K562 (cell line): ENCODE measurements around the gene IGFALS. TPM values are rescaled to one million over a fixed set of nuclear protein-coding genes. Genes with fewer than 3 reads are reported as not detected.

Experiments used
- polyA plus RNA-seq, 8 experiments: library from polyadenylated mRNA; depleted of rRNA in 4 of 8; stranded (reverse) in 5 of 8; unstranded in 3 of 8; fragments of >200 nt; fragmentation: Nextera tagmentation in 2 of 8; fragmentation: Illumina TruSeq in 1 of 8; extraction: Ambion mirVana in 2 of 8; extraction: Trizol in 1 of 8; gene quantifications; 2 replicates each; pipeline versions ENCODE4 v1.2.1 to v1.2.3, GENCODE V29; 2011 to 2014; ENCODE audit warnings: inconsistent platforms in 1 of 8, missing spikeins in 1 of 8
- total RNA-seq, 7 experiments: library from RNA; depleted of rRNA in 6 of 7; stranded (reverse); fragments of >200 nt in 6 of 7; fragmentation: Illumina TruSeq in 2 of 7; extraction: Trizol in 2 of 7; gene quantifications; 2 replicates each; pipeline versions ENCODE4 v1.2.1 to v1.2.3, GENCODE V29; 2011 to 2021; ENCODE audit warnings: low replicate concordance in 1 of 7
- TF ChIP-seq, protein P1 (sequence below), 2 experiments: fragments of 450-650 bp; formaldehyde crosslinking in 1 of 2; IDR thresholded peaks; 2 replicates each; pipeline versions ENCODE4 v1.4.0 to v1.6.1; 2014 to 2020; ENCODE audit warnings: mild to moderate bottlenecking in 2 of 2, borderline replicate concordance in 1 of 2, low read depth in 1 of 2
- TF ChIP-seq, protein P2 (sequence below): fragments of 450-650 bp; conservative IDR thresholded peaks from 2 replicates; pipeline ENCODE4 v1.6.1; 2016; ENCODE audit warnings: missing genetic modification characterization, low read depth, mild to moderate bottlenecking, control low read depth, missing compliant biosample characterization
- TF ChIP-seq, protein P3 (sequence below): fragments of 250-450 bp; sonication (Bioruptor Pico); IDR thresholded peaks from 2 replicates; pipeline ENCODE4 v1.9.0; 2021; ENCODE audit warnings: mild to moderate bottlenecking
- TF ChIP-seq, protein P4 (sequence below): fragments of 450-650 bp; IDR thresholded peaks from 2 replicates; pipeline ENCODE4 v1.6.1; 2016; ENCODE audit warnings: low read depth
- TF ChIP-seq, protein P5 (sequence below): fragments of 450-650 bp; IDR thresholded peaks from 2 replicates; pipeline ENCODE4 v1.6.1; 2016; ENCODE audit warnings: antibody characterized with exemption

Gene IGFALS
- total and polyA plus RNA-seq, 9 of the 15 experiments (the other 6 are each of a cell fraction or from before 2014, with no cell fraction given), result not detected

DNA sequence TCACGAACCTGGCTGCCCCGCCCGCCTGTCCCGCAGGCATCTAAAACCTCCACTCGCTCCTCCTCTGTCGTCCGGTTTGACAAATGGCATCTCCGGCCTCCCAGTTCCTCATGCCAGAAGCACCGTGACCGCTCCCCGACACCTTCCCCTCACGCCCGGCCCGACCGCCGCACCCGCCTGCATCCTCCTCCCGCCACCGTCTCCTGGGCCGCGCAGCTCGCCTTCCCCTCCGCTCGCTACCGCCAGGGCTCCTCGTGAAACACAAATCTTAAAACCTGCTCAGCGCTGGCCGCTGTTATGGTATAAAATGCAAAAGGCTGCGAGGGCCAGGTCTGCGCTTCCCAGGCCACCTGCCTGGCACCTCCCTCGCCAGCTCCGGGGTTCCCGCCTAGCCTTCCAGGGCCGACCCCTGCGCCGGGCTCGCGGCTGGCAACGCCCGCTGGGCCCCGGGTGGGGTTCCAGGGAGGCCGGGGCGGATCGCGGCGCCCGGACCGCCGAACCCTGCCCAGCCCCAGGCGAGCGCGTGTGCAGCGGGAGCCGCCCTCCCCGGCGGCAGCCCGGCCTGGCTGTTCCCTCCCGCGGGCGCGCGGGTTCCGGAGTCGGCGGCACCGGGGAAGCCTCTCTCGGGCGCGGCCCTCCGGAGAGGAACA, 11.6 kb downstream of the IGFALS start (continued):
- TF ChIP-seq, protein P1, sequence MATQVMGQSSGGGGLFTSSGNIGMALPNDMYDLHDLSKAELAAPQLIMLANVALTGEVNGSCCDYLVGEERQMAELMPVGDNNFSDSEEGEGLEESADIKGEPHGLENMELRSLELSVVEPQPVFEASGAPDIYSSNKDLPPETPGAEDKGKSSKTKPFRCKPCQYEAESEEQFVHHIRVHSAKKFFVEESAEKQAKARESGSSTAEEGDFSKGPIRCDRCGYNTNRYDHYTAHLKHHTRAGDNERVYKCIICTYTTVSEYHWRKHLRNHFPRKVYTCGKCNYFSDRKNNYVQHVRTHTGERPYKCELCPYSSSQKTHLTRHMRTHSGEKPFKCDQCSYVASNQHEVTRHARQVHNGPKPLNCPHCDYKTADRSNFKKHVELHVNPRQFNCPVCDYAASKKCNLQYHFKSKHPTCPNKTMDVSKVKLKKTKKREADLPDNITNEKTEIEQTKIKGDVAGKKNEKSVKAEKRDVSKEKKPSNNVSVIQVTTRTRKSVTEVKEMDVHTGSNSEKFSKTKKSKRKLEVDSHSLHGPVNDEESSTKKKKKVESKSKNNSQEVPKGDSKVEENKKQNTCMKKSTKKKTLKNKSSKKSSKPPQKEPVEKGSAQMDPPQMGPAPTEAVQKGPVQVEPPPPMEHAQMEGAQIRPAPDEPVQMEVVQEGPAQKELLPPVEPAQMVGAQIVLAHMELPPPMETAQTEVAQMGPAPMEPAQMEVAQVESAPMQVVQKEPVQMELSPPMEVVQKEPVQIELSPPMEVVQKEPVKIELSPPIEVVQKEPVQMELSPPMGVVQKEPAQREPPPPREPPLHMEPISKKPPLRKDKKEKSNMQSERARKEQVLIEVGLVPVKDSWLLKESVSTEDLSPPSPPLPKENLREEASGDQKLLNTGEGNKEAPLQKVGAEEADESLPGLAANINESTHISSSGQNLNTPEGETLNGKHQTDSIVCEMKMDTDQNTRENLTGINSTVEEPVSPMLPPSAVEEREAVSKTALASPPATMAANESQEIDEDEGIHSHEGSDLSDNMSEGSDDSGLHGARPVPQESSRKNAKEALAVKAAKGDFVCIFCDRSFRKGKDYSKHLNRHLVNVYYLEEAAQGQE (IDR thresholded peaks at IDR 0.05; ENCODE audit: borderline replicate concordance), result no peak
- TF ChIP-seq, protein P1 (CRISPR knock-in tag; IDR thresholded peaks at IDR 0.05; ENCODE audit: low read depth), result 0 out of 2 replicates have a peak, but pooled peaks have one; percentile 13
- TF ChIP-seq, protein P2, sequence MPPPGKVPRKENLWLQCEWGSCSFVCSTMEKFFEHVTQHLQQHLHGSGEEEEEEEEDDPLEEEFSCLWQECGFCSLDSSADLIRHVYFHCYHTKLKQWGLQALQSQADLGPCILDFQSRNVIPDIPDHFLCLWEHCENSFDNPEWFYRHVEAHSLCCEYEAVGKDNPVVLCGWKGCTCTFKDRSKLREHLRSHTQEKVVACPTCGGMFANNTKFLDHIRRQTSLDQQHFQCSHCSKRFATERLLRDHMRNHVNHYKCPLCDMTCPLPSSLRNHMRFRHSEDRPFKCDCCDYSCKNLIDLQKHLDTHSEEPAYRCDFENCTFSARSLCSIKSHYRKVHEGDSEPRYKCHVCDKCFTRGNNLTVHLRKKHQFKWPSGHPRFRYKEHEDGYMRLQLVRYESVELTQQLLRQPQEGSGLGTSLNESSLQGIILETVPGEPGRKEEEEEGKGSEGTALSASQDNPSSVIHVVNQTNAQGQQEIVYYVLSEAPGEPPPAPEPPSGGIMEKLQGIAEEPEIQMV (tag), result no peak
- TF ChIP-seq, protein P3, sequence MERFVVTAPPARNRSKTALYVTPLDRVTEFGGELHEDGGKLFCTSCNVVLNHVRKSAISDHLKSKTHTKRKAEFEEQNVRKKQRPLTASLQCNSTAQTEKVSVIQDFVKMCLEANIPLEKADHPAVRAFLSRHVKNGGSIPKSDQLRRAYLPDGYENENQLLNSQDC (CRISPR knock-in tag), result no peak
- TF ChIP-seq, protein P4, sequence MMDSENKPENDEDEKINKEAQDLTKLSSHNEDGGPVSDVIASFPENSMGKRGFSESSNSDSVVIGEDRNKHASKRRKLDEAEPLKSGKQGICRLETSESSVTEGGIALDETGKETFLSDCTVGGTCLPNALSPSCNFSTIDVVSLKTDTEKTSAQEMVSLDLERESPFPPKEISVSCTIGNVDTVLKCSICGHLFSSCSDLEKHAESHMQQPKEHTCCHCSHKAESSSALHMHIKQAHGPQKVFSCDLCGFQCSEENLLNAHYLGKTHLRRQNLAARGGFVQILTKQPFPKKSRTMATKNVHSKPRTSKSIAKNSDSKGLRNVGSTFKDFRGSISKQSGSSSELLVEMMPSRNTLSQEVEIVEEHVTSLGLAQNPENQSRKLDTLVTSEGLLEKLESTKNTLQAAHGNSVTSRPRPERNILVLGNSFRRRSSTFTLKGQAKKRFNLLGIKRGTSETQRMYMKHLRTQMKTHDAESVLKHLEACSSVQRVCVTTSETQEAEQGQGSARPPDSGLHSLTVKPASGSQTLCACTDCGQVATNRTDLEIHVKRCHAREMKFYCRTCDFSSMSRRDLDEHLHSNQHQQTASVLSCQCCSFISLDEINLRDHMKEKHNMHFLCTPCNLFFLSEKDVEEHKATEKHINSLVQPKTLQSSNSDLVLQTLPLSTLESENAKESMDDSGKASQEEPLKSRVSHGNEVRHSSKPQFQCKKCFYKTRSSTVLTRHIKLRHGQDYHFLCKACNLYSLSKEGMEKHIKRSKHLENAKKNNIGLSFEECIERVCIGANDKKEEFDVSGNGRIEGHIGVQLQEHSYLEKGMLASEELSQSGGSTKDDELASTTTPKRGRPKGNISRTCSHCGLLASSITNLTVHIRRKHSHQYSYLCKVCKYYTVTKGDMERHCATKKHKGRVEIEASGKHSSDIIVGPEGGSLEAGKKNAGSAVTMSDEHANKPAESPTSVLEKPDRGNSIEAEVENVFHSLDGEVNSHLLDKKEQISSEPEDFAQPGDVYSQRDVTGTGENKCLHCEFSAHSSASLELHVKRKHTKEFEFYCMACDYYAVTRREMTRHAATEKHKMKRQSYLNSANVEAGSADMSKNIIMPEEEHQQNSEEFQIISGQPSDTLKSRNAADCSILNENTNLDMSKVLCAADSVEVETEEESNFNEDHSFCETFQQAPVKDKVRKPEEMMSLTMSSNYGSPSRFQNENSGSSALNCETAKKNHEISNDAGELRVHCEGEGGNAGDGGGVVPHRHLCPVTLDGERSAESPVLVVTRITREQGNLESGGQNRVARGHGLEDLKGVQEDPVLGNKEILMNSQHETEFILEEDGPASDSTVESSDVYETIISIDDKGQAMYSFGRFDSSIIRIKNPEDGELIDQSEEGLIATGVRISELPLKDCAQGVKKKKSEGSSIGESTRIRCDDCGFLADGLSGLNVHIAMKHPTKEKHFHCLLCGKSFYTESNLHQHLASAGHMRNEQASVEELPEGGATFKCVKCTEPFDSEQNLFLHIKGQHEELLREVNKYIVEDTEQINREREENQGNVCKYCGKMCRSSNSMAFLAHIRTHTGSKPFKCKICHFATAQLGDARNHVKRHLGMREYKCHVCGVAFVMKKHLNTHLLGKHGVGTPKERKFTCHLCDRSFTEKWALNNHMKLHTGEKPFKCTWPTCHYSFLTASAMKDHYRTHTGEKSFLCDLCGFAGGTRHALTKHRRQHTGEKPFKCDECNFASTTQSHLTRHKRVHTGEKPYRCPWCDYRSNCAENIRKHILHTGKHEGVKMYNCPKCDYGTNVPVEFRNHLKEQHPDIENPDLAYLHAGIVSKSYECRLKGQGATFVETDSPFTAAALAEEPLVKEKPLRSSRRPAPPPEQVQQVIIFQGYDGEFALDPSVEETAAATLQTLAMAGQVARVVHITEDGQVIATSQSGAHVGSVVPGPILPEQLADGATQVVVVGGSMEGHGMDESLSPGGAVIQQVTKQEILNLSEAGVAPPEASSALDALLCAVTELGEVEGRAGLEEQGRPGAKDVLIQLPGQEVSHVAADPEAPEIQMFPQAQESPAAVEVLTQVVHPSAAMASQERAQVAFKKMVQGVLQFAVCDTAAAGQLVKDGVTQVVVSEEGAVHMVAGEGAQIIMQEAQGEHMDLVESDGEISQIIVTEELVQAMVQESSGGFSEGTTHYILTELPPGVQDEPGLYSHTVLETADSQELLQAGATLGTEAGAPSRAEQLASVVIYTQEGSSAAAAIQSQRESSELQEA, result no peak
- TF ChIP-seq, protein P5, sequence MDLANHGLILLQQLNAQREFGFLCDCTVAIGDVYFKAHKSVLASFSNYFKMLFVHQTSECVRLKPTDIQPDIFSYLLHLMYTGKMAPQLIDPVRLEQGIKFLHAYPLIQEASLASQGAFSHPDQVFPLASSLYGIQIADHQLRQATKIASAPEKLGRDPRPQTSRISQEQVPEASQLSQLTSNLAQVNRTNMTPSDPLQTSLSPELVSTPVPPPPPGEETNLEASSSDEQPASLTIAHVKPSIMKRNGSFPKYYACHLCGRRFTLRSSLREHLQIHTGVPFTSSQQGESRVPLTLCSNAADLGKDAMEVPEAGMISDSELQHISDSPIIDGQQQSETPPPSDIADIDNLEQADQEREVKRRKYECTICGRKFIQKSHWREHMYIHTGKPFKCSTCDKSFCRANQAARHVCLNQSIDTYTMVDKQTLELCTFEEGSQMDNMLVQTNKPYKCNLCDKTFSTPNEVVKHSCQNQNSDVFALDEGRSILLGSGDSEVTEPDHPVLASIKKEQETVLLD, result no peak
